ENCODE results near the gene BCL2.

DNA sequence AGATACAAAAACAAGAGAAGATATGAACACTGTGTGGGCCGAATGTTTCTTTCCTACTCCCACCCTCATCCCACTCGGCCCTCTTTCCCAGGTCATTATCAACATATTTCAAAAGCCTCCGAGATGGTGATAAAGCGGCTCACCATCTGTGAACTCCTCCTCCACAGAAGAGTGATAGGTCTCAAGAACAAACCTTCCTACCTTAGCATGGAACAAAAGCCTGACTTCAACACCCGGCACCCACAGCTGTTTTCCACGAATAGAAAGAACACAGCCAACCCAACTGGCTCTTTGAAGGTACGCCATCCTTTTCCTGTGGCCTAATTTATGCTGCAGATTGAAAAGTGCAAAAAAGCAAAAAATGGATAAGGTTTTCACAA is 28.8 kb downstream of the BCL2 start:
- TF ChIP-seq ARNTL (CRISPR knock-in tag; IDR thresholded peaks at IDR 0.05; ENCODE audit: borderline replicate concordance, low read depth) (no peak), ZFP30 (CRISPR knock-in tag; IDR thresholded peaks at IDR 0.05) (no peak), RARB (CRISPR knock-in tag; IDR thresholded peaks at IDR 0.05) (no peak), ZC3H10 (CRISPR knock-in tag; IDR thresholded peaks at IDR 0.05) (no peak), TCF4 (CRISPR knock-in tag; IDR thresholded peaks at IDR 0.05; ENCODE audit: borderline replicate concordance) (no peak)
- TF ChIP-seq, protein P1, sequence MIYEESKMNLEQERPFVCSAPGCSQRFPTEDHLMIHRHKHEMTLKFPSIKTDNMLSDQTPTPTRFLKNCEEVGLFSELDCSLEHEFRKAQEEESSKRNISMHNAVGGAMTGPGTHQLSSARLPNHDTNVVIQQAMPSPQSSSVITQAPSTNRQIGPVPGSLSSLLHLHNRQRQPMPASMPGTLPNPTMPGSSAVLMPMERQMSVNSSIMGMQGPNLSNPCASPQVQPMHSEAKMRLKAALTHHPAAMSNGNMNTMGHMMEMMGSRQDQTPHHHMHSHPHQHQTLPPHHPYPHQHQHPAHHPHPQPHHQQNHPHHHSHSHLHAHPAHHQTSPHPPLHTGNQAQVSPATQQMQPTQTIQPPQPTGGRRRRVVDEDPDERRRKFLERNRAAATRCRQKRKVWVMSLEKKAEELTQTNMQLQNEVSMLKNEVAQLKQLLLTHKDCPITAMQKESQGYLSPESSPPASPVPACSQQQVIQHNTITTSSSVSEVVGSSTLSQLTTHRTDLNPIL (CRISPR knock-in tag; IDR thresholded peaks at IDR 0.05; ENCODE audit: low read depth), result no peak
- TF ChIP-seq, protein P2, sequence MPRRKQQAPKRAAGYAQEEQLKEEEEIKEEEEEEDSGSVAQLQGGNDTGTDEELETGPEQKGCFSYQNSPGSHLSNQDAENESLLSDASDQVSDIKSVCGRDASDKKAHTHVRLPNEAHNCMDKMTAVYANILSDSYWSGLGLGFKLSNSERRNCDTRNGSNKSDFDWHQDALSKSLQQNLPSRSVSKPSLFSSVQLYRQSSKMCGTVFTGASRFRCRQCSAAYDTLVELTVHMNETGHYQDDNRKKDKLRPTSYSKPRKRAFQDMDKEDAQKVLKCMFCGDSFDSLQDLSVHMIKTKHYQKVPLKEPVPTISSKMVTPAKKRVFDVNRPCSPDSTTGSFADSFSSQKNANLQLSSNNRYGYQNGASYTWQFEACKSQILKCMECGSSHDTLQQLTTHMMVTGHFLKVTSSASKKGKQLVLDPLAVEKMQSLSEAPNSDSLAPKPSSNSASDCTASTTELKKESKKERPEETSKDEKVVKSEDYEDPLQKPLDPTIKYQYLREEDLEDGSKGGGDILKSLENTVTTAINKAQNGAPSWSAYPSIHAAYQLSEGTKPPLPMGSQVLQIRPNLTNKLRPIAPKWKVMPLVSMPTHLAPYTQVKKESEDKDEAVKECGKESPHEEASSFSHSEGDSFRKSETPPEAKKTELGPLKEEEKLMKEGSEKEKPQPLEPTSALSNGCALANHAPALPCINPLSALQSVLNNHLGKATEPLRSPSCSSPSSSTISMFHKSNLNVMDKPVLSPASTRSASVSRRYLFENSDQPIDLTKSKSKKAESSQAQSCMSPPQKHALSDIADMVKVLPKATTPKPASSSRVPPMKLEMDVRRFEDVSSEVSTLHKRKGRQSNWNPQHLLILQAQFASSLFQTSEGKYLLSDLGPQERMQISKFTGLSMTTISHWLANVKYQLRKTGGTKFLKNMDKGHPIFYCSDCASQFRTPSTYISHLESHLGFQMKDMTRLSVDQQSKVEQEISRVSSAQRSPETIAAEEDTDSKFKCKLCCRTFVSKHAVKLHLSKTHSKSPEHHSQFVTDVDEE (CRISPR knock-in tag; IDR thresholded peaks at IDR 0.05), result no peak
- TF ChIP-seq, protein P3, sequence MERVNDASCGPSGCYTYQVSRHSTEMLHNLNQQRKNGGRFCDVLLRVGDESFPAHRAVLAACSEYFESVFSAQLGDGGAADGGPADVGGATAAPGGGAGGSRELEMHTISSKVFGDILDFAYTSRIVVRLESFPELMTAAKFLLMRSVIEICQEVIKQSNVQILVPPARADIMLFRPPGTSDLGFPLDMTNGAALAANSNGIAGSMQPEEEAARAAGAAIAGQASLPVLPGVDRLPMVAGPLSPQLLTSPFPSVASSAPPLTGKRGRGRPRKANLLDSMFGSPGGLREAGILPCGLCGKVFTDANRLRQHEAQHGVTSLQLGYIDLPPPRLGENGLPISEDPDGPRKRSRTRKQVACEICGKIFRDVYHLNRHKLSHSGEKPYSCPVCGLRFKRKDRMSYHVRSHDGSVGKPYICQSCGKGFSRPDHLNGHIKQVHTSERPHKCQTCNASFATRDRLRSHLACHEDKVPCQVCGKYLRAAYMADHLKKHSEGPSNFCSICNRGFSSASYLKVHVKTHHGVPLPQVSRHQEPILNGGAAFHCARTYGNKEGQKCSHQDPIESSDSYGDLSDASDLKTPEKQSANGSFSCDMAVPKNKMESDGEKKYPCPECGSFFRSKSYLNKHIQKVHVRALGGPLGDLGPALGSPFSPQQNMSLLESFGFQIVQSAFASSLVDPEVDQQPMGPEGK (CRISPR knock-in tag; IDR thresholded peaks at IDR 0.05; ENCODE audit: borderline replicate concordance), result no peak
- TF ChIP-seq, protein P4, sequence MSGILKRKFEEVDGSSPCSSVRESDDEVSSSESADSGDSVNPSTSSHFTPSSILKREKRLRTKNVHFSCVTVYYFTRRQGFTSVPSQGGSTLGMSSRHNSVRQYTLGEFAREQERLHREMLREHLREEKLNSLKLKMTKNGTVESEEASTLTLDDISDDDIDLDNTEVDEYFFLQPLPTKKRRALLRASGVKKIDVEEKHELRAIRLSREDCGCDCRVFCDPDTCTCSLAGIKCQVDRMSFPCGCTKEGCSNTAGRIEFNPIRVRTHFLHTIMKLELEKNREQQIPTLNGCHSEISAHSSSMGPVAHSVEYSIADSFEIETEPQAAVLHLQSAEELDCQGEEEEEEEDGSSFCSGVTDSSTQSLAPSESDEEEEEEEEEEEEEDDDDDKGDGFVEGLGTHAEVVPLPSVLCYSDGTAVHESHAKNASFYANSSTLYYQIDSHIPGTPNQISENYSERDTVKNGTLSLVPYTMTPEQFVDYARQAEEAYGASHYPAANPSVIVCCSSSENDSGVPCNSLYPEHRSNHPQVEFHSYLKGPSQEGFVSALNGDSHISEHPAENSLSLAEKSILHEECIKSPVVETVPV (CRISPR knock-in tag; IDR thresholded peaks at IDR 0.05), result no peak

Data from SK-N-SH treated with all-trans-retinoic acid at 6 μM for 48 hours (cell line).